Superior temporal gyrus (tissue), 1 donor: ENCODE data around the gene AMMECR1.

Source experiments
- DNase-seq: peaks from one replicate; pipeline ENCODE4 v3.0.0-alpha.2; 2016; ENCODE audit errors: extremely low spot score

The AMMECR1 gene

DNA sequence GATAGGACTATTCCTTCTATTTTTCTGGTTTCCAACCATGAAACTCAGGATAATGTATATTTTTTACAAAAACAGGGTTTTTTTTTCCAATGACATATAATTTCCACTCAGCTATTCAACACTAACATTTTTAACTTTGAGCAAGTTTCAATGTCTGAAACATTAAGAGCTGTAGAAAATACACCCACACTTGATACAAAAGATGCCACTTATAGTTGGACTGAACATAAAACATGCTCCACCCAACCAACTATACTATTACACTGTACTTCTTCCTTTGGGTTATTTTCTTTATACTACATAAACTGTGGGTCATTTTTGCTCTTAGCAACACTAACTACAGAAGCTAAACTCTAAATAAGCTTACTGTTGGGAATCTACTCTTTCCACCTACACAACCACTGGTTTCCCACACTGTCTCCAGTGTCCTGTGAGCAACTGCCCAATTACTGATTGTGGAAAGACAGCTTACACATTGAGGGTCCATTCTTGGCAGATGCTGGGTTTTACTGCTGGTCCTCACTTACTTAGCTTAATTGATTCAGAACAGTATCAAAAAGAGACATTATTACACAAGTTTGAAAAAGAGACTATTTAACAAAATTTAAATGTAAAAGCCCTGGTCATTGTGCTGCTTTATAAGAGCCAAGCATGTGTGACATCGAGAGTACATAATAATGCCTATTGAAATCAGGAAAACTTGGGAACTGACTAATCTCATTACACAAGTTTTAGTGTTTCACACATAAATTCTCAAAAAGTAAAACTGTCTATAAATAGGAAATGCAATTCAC lies 6.3 kb downstream of the AMMECR1 start:
- no peak for DNase-seq

GRCh38 chrX:110310896-110311295 lies 7.0 kb downstream of the AMMECR1 start:
- no peak for DNase-seq

DNA sequence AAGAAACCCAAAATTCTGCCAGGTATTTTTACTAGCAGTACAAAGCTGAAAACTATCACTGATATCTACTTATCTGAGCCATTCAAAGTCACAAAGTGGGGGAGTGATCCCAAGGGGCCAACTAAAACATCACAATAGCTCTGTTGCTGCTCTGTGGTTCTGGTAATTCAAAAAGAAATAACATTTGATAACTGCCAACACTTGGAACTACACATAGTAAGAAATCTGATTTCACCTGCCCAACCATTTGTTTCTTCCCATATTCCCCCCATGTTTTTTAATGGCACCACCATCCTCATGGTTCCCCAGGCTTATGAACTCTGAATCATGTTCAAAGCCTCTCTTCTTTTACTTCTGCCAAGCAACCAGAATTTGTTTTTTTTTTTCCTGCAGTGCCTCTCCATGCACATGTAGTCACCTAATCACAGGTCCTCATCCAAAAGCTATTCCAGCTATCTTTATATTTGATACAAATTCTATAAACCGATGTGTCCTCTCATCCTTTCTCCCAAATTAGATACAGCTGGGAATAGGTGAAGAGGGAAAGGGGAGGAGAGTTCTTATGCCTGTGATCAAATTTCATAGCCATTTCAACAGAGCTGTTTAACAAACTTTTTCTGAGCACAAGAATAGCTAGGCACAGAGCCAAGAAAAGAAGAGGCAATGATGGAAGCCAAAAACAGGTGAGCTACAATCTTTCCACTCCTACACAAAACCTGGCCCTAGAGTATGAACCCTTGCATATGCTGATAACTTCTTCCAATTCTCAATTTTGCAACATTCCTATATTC lies 7.7 kb downstream of the AMMECR1 start:
- DNase-seq = no peak

DNA sequence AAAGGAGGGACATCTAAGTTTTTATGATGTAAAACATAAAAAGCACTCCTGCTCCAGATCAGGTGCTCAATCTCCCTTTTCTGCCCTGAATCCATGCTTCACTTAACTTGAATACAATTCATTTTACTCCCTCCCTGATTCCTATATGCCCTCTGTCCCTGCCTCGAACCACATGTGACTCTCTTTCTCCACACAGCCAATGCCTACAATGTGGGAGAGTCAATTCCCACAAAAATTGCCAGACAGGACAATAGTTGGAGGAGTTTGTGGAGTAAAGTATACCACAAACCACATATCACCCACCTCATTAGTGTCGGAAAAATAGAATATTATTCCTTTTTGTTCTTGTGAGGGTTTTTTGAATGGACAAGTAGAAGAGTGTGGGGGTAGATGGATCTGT lies 9.7 kb downstream of the AMMECR1 start:
- DNase-seq = no peak

GRCh38 chrX:110304884-110305283 lies 13.0 kb downstream of the AMMECR1 start:
- DNase-seq = no peak

- DNase-seq = no peak
Observed at GRCh38 chrX:110304371-110304770, 13.5 kb downstream of the AMMECR1 start.

GRCh38 chrX:110302975-110303374 lies 14.9 kb downstream of the AMMECR1 start:
- no peak for DNase-seq

DNA sequence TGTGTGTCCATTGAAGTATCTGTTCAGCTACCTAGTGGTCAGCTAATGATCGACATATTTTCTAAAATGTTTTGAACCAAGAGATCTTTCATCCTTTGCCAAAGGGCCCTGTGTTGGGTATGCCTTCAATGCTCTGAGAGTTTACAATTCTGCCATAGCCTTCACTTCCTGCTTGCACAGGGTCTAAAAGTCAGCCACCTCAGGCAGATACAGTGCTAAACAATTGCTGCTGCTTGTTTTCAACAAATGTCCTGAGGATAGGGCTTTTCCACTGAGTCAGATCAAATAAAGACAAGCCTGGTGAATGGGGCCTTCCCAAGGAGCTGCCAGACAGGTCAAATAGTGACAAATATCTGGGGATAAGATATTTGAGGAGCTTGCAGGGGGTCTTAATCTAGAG lies 16.7 kb downstream of the AMMECR1 start:
- no peak for DNase-seq

GRCh38 chrX:110294087-110294486 lies 23.8 kb downstream of the AMMECR1 start:
- no peak for DNase-seq

DNA sequence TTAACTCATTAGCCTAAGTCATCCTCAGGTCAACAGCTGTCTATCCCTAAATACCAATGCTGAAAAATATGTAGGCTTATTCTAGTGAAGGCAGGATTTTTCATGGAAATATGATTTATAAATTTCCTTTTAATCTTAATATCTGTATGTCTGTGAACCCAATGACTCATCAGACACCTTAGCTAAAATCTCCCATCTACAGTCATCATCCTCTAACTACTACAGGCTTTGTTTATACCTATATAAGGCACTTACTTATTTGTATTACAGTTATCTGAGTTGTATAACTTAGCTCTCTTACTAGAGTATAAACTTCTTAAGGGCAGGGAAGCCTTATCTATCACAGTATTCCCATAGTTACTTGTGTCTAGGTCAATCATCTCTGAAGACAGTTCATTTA lies 24.2 kb downstream of the AMMECR1 start:
- DNase-seq = no peak

- DNase-seq = no peak
Observed at GRCh38 chrX:110287605-110288004, 30.3 kb downstream of the AMMECR1 start.

DNA sequence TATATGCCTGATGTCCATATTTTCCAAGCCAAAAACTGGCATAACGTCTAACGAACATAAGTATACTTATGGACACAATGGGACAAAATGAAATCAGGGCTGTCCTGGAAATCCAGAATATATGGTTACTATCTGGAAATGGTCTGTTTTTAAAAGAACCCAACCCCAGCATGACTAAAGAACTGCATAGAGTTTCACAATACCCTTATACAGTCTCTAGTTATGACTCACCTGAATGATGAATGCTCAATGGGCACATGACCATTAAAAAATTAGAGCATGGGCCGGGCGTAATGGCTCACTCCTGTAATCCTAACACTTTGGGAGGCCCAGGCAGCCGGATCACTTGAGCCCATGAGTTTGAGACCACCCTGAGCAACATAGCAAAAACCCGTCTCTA lies 31.8 kb downstream of the AMMECR1 start:
- no peak for DNase-seq

DNA sequence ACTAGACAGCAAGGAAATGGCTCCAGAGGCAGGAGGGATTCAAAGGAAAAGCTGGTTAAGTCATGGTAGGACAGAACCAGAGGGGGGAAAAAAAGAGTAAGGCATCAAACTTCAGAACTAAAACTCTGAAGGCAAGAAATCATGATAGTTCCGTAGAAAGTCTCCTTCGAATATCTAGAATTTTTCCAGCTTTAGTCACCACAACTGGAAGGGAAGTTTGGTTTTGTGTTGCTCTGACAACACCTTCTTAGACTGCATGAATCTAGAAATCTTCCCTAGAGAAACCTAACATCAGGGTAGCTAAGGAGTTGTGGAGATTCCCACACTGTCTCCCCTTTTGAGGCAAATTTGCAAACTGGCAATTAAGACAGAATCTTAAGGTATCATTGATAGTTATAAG lies 33.7 kb downstream of the AMMECR1 start:
- no peak for DNase-seq

DNA sequence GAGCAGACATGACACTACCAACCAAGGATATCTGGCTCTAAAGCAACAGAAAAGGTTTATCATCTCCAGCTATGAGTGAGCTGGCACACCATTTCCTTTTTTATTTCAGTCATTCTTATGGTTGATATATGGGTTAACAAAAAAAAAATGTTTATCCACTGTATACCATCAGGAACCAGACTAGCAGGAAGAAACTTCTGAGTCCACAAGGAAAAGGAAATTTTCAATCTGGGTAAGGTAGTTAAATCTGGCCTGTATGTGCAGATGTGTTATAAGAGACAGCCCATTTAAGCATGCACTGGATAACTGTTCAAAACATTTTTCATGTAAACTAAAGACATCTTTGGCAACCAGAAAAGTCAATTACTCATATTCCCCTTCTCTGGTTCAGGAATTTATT lies 35.0 kb downstream of the AMMECR1 start:
- DNase-seq = no peak

- DNase-seq = no peak
Observed at GRCh38 chrX:110281377-110281776, 36.5 kb downstream of the AMMECR1 start.

GRCh38 chrX:110280954-110281353 lies 36.9 kb downstream of the AMMECR1 start:
- DNase-seq = no peak

DNA sequence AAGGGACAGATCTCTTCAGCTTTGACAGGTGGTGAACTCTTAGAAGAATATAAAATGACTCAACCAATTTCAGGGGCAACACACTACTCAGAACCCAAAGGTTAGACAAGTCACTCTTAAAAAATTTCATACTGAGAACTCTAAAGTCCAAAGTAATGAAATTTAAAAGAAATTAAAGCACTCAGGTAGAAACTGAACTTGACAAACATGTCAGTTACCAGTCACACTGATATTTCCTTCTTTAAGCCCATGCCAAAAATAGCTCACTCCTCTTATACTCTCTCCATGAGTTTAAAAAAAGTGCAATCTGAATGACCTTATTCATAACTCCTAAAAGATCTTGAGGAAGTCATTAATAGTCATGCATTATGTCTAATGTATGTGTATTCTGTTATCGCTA lies 40.3 kb downstream of the AMMECR1 start:
- DNase-seq = no peak

- no peak for DNase-seq
Observed at GRCh38 chrX:110276778-110277177, 41.1 kb downstream of the AMMECR1 start.

DNA sequence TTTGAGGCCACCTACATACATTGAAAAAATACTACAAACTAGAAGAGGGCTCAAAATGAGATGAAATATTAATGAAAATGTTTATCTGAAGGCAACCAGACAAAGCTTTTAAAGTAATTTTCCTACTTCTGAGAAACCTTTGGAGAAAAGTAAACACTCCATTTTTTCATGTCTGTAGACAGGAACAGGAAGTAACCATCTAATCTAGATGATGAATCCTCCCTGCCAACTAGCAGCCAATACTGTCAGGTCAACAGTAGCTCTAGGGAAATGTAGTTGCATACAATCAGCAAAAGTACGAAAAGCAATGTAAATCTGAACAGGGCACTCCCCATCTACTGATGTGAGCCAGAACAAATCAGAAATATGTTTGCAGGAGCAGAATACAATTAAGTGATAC lies 49.0 kb downstream of the AMMECR1 start:
- no peak for DNase-seq

GRCh38 chrX:110268395-110268794 lies 49.5 kb downstream of the AMMECR1 start:
- DNase-seq = no peak

DNA sequence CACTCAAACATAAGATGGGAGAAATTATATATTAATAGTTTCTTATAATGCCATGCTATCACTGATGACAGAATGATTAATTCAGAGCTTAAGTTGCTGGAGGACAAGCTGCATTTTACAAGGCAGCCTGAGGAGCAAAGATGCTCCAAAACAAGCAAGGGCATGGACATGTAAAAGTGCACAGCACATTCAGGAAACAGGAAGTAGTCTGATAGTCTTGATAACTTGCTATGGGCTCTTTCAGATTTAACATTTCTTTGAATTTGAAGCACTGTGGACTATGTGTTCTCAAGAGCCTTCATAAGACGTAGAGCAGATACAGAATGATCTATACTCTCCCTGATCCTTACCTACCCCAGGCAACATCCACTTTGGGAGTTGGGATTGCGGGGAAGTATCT lies 50.0 kb downstream of the AMMECR1 start:
- DNase-seq = no peak

DNA sequence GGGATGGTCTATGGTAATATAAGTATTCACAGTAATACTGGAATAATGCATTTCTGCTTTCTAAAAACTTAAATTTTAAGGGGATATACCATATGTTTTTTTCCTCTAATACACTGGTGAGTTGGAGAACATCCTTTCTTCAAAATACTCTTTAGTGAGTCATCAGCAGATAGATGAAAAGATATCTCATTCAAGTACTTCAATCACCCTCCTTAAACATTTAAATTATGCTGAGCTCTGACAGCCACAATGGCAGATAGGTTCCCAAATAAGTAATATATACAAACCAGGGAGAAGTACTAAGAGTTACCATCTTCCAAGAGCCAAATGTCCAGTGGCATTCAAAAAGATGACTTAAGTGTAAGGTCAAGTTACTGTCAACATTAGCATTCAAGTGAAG lies 52.2 kb downstream of the AMMECR1 start:
- no peak for DNase-seq

- no peak for DNase-seq
Observed at GRCh38 chrX:110259117-110259516, 58.8 kb downstream of the AMMECR1 start.
